Stimulated activated naive CD8-positive, alpha-beta T cell treated with anti-CD3 and anti-CD28 coated beads, Interleukin-15, Interleukin-2, amounts not matched to agents 100 U/mL and 50 U/mL, for 24 hours (primary cell): Measurements from ENCODE around the gene DDR2.
"Not testable (repeated sequence)": the region's sequence is repeated elsewhere in the genome, so short reads cannot be mapped to it uniquely, and the experiment has no call there.

Experiments
- ATAC-seq: fragments of 150-1000 bp; cut with Tn5 transposase; one replicate; pipeline ENCODE4 v1.10.0; 2021
- DNase-seq: peaks from one replicate; pipeline ENCODE4 v3.0.0; 2021

DDR2 gene

DNA sequence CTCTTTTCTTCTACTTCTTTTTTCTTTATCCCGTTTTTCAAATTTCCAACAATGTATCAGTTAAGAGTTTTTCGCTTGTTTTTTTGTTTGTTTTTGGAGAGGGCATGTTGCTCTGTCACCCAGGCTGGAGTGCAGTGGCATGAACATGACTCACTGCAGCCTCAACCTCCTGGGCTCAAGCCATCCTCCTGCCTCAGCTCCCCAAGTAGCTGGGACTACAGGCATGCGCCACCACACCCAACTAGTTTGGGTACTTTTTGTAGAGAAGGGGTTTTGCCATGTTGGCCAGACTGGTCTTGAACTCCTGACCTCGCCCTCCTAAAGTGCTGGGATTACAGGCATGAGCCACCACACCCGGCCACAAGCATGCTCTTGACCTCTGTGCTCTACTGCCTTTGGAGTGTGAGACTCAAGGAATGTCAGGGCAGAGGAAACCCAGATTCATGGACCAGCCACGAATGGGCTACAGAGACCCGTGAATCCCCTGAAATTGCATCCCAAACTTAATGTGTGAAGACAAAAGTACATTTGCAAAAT, 93.1 kb downstream of the DDR2 start:
- DNase-seq (no peak), ATAC-seq (no peak)

GRCh38 chr1:162726555-162726954, 94.3 kb downstream of the DDR2 start:
- no peak for ATAC-seq
- DNase-seq: no peak

- DNase-seq, ATAC-seq: not testable (repeated sequence)
Observed at GRCh38 chr1:162727493-162727892, 95.2 kb downstream of the DDR2 start.

DNA sequence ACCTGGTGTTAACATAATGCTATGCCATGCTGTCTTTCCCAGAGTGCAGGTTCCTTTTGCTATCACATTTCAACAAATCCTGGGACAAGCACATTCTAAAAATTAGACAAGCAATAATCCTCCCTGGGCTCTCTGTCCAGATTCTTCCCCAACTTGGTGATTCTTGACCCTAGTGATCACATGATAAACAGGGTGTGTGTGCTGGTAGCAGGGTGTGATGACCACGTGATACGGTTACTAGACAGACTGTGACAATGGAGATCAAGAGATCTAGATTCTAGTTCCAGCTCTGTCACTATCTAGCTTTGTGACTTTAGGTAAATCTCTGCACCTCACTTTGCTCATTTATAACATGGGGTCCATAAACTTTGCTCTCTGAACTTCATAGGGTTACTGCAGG, 96.3 kb downstream of the DDR2 start:
- no peak for DNase-seq
- no peak for ATAC-seq

DNA sequence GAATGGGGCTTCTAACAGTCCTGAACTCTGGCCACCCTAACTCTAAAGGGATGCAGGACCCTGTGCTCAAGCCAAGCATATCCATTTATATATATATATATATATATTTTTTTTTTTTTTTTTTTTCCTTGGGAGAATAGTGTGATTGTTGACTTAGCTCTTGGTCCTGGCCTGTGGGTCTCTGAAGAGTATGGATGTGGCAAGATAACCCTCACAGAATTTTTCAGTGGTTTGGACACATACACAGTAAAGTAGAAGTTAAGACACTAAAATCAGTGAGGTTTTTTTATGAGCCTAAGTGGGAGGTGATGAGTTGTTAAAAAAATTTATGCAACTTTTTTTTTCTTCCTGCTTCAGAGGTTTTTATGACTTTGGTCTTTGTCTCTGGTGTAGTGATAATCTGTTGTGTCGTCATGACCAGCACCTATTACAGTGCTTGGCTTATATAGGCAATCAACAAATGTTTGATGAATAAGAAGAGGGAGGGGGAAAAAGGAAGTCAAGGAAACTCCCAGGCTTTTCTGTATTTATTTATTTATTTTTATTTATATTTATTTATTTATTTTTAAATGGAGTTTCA, 97.0 kb downstream of the DDR2 start:
- DNase-seq, ATAC-seq: not testable (repeated sequence)

- DNase-seq: no peak
- ATAC-seq: no peak
Observed at GRCh38 chr1:162732094-162732493, 99.8 kb downstream of the DDR2 start.

- ATAC-seq (no peak), DNase-seq (no peak)
Observed at GRCh38 chr1:162732566-162733335, 100.5 kb downstream of the DDR2 start.

DNA sequence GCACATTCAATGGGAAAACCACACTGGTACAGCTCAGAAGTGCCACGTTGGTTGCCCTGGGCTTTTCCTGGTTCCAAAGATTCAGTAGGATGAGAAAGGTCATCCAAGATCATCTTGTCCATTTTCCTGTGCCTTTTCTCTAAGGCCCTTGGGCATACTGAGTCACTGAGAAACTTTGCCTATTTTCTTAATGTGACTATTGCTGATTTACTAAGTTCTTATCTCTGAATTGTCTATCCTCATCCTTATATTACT, 101.0 kb downstream of the DDR2 start:
- ATAC-seq (no peak), DNase-seq (no peak)

DNA sequence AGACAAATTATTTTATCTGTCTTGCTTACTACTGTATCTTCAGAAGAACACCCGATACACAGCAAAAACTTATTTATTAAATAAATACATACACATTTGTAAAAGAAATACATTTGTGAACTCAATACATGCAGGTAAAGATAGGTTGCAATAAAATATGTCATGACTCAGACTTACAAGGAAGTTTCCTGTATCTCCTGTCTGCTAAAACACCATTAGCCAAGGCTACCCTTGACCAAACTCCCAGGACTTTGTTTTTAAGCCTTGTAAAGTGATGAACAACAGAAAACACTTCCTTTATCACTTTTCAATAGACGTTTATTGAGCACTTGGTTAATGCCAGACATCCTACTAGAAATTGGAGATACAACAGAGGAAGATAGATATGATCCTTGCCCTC, 101.8 kb downstream of the DDR2 start:
- no peak for DNase-seq

GRCh38 chr1:162736184-162736583, 103.9 kb downstream of the DDR2 start:
- no peak for DNase-seq
- no peak for ATAC-seq

More for the DNA sequence above, 101.8 kb downstream of the DDR2 start:
- ATAC-seq: no peak

- no peak for DNase-seq
- ATAC-seq: no peak
Observed at GRCh38 chr1:162736633-162737067, 104.4 kb downstream of the DDR2 start.

DNA sequence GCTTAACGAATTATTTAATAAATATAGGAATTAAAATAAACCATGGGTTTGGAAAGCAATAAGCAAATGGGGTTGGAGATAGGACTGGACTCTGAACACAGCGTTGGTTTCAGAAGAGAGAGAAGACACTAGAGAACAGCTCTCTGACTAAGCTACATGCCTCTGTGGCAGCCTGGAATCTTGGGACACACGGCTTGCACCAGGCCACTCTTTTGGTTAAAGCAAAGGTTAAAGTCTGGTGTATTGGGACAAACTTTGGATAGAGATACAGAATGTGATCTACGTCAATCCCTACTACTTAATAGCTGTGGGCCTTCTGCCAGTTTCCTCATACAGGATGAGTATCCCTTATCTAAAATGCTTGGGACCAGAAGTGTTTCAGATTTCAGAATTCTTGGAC, 108.5 kb downstream of the DDR2 start:
- DNase-seq (no peak), ATAC-seq (no peak)

GRCh38 chr1:162741574-162741973, 109.3 kb downstream of the DDR2 start:
- ATAC-seq: no peak
- no peak for DNase-seq

- ATAC-seq, DNase-seq: not testable (repeated sequence)
Observed at GRCh38 chr1:162746264-162746942, 114.1 kb downstream of the DDR2 start.

DNA sequence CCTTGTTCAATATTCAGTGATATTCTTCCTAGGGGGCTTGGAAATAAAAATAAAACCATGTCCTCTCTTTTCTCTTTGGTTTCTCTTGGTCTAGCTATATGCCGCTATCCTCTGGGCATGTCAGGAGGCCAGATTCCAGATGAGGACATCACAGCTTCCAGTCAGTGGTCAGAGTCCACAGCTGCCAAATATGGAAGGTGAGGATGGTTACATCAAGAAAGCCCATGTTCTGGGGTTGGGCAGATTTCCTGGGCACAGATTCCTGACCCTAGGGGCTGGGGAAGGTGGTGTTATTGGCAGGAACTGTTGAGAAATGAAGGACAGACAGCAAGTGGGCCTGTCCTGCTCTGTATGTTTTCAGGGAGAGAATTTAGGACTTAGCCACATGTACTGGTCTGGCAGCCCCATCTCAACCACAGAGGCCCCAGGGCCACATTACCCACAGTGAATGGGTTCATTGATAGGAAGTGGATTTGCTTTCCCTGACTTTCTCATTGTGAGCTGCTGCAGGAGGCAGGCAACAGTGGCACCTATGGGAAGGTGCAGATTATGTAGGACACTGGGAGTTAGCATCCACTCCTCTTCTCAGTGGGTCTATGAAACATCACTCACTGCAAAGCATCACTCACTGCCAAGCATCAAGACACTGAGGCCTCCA, 120.9 kb downstream of the DDR2 start:
- DNase-seq (no peak), ATAC-seq (no peak)

DNA sequence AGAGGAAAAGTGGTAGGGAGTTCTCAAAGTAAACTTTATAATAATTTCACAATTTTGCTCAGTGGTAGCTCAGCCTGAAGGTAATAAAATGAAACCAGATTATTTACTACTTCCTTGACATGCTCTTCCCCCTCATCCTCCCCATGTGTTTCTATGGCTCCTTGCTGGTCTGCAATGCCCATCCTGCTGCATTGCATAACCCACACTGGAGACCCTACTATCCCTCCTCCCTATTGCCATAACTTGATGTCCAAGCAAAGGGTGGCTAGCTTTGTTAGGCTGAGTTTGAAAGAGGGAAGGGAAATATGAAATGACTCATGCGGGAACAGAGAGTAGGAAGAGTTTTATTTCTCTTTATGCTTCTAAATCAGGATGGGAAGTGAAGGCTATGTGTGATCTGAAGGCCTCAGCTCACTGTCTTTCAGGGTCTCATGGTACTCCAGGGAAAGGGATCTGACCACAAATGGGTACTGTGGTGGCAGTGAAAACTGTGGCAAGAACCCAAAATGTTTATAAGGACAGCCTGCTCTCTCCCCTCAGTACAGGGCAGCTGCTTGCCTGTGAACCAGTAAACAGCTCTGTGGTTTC, 121.8 kb downstream of the DDR2 start:
- DNase-seq: no peak

DNA sequence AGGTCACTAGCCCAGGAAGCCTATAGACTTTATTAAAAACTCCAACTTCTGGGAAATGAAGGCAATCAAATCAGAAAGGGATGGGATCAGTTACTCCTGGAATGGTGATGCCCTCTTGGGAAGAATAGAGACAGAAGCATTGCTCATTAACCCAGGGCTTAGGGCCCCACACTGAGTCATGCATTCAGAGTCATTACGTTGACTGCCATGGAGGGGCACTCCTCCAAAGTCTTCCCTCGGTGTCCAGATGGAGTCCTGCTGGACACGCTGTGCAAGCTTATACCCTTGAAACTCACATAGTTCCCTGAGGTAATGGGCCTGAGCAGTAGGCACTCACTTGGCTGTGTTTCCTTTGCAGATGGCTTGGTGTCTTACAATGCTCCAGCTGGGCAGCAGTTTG, 123.0 kb downstream of the DDR2 start:
- no peak for ATAC-seq
- DNase-seq: no peak

More for the DNA sequence above, 121.8 kb downstream of the DDR2 start:
- no peak for ATAC-seq

- DNase-seq: no peak
- no peak for ATAC-seq
Observed at GRCh38 chr1:162756523-162756922, 124.3 kb downstream of the DDR2 start.

- no peak for DNase-seq
Observed at GRCh38 chr1:162757476-162757875, 125.2 kb downstream of the DDR2 start.

GRCh38 chr1:162765788-162766187, 133.5 kb downstream of the DDR2 start:
- DNase-seq (no peak), ATAC-seq (no peak)

More at GRCh38 chr1:162757476-162757875, 125.2 kb downstream of the DDR2 start:
- ATAC-seq: no peak

DNA sequence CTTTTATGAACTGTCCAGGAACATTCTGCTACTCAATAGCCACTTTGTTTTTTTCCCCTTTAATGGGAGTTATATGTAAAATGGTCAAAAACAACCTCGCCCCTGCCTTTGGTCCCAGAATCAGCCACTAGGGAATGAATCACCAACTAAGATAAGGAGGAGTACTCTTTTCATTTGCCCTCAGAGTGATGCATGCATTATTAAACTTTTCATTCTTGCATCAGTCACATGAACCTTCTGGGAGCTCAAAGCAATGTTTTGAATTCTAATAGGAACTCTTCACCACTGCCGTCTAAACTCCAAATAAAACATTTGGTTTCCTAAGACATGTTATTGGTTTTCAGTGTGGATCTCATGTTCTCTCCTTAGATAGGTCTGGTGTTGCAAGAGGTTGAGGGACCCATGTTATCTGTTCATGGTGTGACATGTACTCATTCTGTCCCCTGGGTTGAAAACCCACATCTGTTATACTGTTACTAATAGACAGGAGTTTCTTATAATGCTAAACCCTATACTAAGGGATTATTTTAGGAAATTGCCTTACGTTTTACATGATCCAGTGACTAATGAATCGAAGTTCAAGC, 140.4 kb downstream of the DDR2 start:
- ATAC-seq (no peak), DNase-seq (no peak)

DNA sequence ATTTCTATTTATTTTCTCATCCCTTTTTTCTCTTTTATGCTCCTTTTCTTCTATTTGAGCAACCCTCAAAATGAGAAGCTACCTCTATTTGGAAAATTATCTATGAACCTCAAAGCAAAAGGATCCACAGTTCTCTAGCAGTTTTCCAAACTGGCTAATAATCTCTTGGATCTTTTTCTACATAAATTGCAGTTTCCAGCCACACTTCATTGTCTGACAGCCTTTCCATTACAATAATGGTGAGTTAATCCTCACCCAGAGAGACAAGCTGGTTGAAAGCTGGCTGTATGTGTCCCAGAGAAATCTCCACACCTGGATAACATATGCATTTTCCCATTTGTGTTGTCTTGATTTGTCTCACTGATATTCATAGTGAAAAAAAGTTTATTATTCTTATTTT, 141.7 kb downstream of the DDR2 start:
- ATAC-seq (no peak), DNase-seq (no peak)
